ENCODE results near the gene STX10. TPM values are rescaled to one million over a fixed set of nuclear protein-coding genes. Genes with fewer than 3 reads are reported as not detected.

Gene STX10
- total RNA-seq, 2 experiments from 2014 or later = 53.3 to 55.0 TPM

GRCh38 chr19:13104848-13105711 is 45.1 kb downstream of the STX10 start:
- peaks cover 24% of the 10 kb centered on the region for H3K4me1 Mint-ChIP-seq
- peak overlapping the region; percentile 85 for H3K4me3 Mint-ChIP-seq
- peak; percentile 40 for DNase-seq
- peaks cover 3% of the 10 kb centered on the region for H3K27me3 Mint-ChIP-seq
- H3K36me3 Mint-ChIP-seq = peaks cover 12% of the 10 kb centered on the region
- H3K27ac Mint-ChIP-seq = peak overlapping the region; percentile 80
- H3K9me3 Mint-ChIP-seq = peaks cover 1% of the 10 kb centered on the region

GRCh38 chr19:13104360-13104847 is 45.8 kb downstream of the STX10 start:
- peaks cover 28% of the 10 kb centered on the region for H3K4me1 Mint-ChIP-seq
- peak overlapping the region; percentile 80 for H3K27ac Mint-ChIP-seq
- peaks cover 4% of the 10 kb centered on the region for H3K9me3 Mint-ChIP-seq
- peaks cover 6% of the 10 kb centered on the region for H3K27me3 Mint-ChIP-seq
- DNase-seq = peak; percentile 75
- H3K4me3 Mint-ChIP-seq = peak overlapping the region; percentile 85
- H3K36me3 Mint-ChIP-seq = peaks cover 16% of the 10 kb centered on the region

DNA sequence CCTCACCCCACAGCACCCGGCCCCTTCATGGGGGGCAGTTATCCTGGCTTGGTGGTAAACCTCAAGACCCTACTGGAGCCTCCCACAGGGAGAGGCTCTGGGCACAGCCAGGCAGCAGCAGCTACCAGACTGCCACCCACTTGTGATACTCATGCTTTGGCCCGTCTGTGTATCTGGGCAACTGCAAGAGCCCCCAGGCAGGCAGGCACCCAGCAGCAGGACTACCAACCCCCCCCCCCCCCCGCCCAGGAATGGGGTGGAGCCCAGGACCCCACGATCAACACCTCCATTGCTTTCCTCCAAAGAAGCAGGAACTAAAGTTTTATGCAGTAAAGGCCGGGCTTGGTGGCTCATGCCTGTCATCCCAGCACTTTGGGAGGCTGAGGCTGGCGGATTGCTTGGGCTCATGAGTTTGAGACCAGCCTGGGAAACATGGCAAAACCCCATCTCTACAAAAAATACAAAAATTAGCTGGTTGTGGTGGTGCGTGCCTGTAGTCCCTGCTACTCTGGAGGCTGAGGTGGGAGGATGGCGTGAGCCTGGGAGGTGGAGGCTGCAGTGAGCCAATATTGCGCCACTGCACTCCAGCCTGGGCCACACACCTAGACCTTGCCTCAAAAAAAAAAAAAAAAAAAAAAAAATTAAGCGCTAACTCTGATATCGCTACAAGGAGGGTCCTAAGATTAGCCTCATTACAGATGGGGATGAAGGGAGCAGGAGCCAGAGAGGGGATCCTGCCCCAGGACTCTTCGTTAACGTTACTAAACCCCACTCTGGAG is 46.4 kb downstream of the STX10 start:
- peaks cover 14% of the 10 kb centered on the region for H3K36me3 Mint-ChIP-seq
- H3K27me3 Mint-ChIP-seq = peaks cover 10% of the 10 kb centered on the region
- H3K4me3 Mint-ChIP-seq = peak overlapping the region; percentile 85
- no peak for DNase-seq
- peaks cover 31% of the 10 kb centered on the region for H3K4me1 Mint-ChIP-seq
- peaks cover 4% of the 10 kb centered on the region for H3K9me3 Mint-ChIP-seq
- H3K27ac Mint-ChIP-seq = peak overlapping the region; percentile 80

GRCh38 chr19:13102666-13103580 is 47.3 kb downstream of the STX10 start, which contains the start of gene LYL1:
TSS of gene LYL1 (minus strand) at chr19:13102858. CDS start at chr19:13101171, 1,687 bp downstream.
- H3K27ac Mint-ChIP-seq = no peak within 1 kb of the TSS
- peak; percentile 51 for DNase-seq

DNA sequence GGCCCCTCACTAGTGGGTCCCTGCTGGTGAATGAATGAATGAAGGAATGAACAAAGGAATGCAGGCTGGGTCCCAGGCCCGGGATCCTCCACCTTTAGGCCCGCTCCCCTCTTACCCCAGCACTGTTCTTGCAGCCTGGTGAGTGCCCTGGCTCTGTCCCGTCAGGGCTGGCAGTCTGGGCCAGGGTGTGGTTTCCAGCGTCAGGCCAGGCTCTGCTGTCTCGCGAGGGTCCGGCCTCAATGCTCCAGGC is 47.8 kb downstream of the STX10 start:
- H3K9me3 Mint-ChIP-seq = peaks cover 4% of the 10 kb centered on the region
- peak overlapping the region; percentile 68 for H3K4me3 Mint-ChIP-seq
- H3K4me1 Mint-ChIP-seq = peaks cover 35% of the 10 kb centered on the region
- no peak overlapping the region for H3K27ac Mint-ChIP-seq
- peaks cover 11% of the 10 kb centered on the region for H3K36me3 Mint-ChIP-seq
- DNase-seq = no peak
- peaks cover 22% of the 10 kb centered on the region for H3K27me3 Mint-ChIP-seq

More at GRCh38 chr19:13102666-13103580, 47.3 kb downstream of the STX10 start, which contains the start of gene LYL1:
- Mint-ChIP-seq H3K4me1 (peaks cover 35% of the 10 kb centered on the region), H3K27me3 (peaks cover 18% of the 10 kb centered on the region), H3K36me3 (peaks cover 14% of the 10 kb centered on the region), H3K9me3 (peaks cover 4% of the 10 kb centered on the region), H3K4me3 (peak within 1 kb of the TSS; percentile 68)

DNA sequence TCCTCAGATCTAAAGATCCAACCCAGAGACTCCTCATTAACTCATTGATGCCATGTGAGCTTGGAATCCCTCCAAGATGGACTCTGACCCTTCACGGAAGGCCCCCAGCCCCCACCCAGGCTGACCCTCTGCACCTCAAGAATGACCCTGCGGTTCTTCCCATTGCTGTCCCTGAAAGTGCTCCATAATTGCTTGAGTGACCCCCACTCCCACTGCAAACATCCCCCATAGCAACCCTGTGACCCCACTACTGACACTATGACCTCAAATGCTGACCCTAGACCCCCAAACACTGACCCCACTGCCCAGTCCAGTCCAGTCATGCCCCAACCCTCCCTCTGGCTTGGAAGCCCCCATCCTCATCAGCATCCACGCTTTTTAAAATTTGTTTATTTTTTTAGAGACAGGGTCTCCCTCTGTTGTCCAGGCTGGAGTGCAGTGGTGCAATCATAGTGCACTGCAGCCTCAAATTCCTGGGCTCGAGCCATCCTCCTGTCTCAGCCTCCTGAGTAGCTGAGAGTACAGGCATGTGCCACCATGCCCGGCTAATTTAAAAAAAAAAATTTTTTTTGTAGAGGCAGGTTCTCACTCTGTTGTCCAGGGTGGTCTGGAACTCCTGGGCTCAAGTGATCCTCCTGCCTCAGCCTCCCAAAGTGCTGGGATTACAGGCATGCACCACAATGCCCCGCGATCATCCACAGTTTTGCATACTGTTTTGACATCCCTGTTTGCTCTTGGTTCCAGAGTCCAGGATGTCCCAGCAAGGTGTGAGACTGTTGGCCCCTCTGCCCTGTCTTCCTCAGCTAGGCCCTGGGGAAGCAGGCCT is 48.4 kb downstream of the STX10 start:
- H3K36me3 Mint-ChIP-seq = peaks cover 11% of the 10 kb centered on the region
- H3K27me3 Mint-ChIP-seq = peaks cover 27% of the 10 kb centered on the region
- H3K27ac Mint-ChIP-seq = no peak overlapping the region
- H3K9me3 Mint-ChIP-seq = peaks cover 4% of the 10 kb centered on the region
- H3K4me3 Mint-ChIP-seq = peak overlapping the region; percentile 68
- no peak for DNase-seq
- peaks cover 39% of the 10 kb centered on the region for H3K4me1 Mint-ChIP-seq

DNA sequence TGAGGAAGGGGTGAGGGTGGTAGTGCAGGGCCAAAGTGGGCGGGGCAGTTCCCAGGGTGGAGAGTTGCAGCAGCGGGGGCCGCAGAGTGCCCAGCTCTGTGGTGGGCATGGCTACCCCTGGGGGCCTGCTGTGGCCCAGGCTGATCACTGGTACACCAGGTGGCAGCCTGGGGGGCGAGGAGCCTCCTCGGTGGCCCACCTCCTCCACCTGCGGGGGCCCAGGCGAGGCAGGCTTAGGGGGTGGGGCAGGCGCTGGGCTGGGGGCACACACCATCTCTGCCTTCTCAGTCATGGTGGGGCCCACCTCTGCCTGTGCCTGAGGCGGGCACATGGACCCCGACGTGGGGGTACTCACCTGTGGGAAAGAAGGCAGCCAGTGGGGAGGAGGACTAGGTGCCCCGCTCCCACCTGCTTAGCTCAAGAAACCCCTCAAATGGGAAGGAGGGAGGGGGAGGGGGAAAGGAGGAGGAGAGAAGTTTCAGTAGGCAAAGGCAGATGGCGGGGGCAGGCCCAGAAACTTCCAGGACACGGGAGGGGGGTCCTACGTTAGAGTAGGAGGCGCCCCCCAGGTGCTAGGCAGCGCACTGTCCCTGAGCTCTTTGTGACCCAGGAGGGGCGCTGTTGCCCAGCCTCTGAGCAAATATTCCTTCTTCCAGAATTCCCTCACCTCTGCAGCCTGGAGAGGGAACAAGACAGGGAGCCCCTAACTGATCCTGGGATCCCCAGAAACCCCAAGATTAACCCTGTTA is 49.2 kb downstream of the STX10 start:
- H3K27ac Mint-ChIP-seq = no peak overlapping the region
- H3K4me1 Mint-ChIP-seq = peaks cover 42% of the 10 kb centered on the region
- peaks cover 35% of the 10 kb centered on the region for H3K27me3 Mint-ChIP-seq
- peaks cover 11% of the 10 kb centered on the region for H3K36me3 Mint-ChIP-seq
- no peak for DNase-seq
- peaks cover 4% of the 10 kb centered on the region for H3K9me3 Mint-ChIP-seq
- H3K4me3 Mint-ChIP-seq = peak overlapping the region; percentile 18

GRCh38 chr19:13100031-13100588 is 50.1 kb downstream of the STX10 start:
- Mint-ChIP-seq H3K9me3 (peaks cover 4% of the 10 kb centered on the region), H3K36me3 (peaks cover 11% of the 10 kb centered on the region), H3K4me1 (peaks cover 44% of the 10 kb centered on the region), H3K27me3 (peaks cover 41% of the 10 kb centered on the region), H3K4me3 (peak overlapping the region; percentile 56), H3K27ac (peak overlapping the region; percentile 89)
- DNase-seq = peak; percentile 67

DNA sequence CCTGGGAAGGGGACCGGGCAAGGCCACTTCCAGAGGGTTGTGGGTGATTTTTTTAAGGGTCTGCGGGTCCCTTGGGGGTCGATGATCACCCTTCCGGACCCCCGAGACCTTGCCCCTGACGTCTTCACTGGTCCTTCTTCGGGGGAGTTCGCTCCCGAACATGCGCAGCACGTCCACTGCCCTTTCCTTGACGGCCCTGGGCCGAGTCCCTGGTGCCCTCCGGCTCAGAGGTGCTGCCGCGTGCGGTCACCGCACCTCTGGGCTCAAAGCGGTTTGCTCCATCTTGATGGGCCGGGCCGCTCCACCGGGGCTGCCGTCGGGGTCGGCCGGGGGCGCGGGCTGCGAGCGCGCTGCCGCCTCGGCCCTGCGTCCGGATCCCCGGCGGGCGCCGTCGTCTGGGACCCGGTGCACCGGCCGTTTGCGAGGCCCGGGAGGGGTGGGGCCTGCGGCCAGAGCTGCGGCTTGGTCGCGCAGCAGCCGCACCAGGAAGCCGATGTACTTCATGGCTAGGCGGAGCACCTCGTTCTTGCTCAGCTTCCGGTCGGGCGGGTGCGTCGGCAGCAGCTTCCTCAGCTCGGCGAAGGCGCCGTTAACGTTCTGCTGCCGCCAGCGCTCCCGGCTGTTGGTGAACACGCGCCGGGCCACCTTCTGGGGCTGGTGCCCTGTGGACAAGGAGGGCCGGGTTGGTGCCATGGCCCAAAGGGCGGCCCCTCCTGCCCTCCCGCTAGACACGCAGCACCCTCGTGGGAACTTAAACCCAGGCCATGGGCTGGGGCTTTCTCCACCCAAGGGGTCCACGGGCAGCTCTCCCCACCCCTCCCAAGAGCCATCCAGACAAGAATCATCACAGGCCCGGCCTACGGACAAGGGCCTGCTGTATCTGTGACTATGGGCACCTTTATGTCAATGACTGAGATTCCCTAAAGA is 50.8 kb downstream of the STX10 start:
- peak; percentile 79 for DNase-seq
- Mint-ChIP-seq H3K27ac (peak overlapping the region; percentile 89), H3K27me3 (peaks cover 48% of the 10 kb centered on the region), H3K9me3 (peaks cover 4% of the 10 kb centered on the region), H3K36me3 (peaks cover 7% of the 10 kb centered on the region), H3K4me3 (peak overlapping the region; percentile 63), H3K4me1 (peaks cover 42% of the 10 kb centered on the region)

- no peak for DNase-seq
- peaks cover 44% of the 10 kb centered on the region for H3K4me1 Mint-ChIP-seq
- H3K36me3 Mint-ChIP-seq = peaks cover 7% of the 10 kb centered on the region
- peaks cover 4% of the 10 kb centered on the region for H3K9me3 Mint-ChIP-seq
- H3K27me3 Mint-ChIP-seq = peaks cover 52% of the 10 kb centered on the region
- peak overlapping the region; percentile 65 for H3K27ac Mint-ChIP-seq
- peak overlapping the region; percentile 63 for H3K4me3 Mint-ChIP-seq
These were observed 51.7 kb downstream of the STX10 start for GRCh38 chr19:13098277-13099072.

- Mint-ChIP-seq H3K4me1 (peaks cover 41% of the 10 kb centered on the region), H3K27ac (no peak overlapping the region), H3K27me3 (peaks cover 52% of the 10 kb centered on the region), H3K36me3 (peaks cover 7% of the 10 kb centered on the region), H3K9me3 (peaks cover 4% of the 10 kb centered on the region), H3K4me3 (peak overlapping the region; percentile 50)
- DNase-seq = no peak
These were observed 52.5 kb downstream of the STX10 start for GRCh38 chr19:13097463-13098258.
